DND-41 (cell line): ENCODE results near the gene CCDC81.

ENCODE experiments used
- ATAC-seq: fragments of 200-7000 bp; cut with Tn5 transposase; 3 replicates; pipeline ENCODE4 v1.9.1; 2021; ENCODE audit warnings: low read depth; ENCODE audit not compliant: insufficient read depth
- DNase-seq: peaks from one replicate; pipeline ENCODE4 v3.0.0-alpha.2; 2020
- H2AFZ ChIP-seq: 2 replicates; pipeline ENCODE4 v1.6.0; 2012; ENCODE audit warnings: low read depth, low read length
- H3K27ac ChIP-seq: 2 replicates; pipeline ENCODE4 v1.5.1; 2012; ENCODE audit warnings: low read length, inconsistent platforms
- H3K27me3 ChIP-seq: fragments of 200-600 bp; sonication (generic); 2 replicates; pipeline ENCODE4 v1.6.0; 2012; ENCODE audit warnings: low read length, mild to moderate bottlenecking, inconsistent platforms; ENCODE audit not compliant: insufficient read depth, poor library complexity
- H3K36me3 ChIP-seq: 2 replicates; pipeline ENCODE4 v1.5.1; 2012; ENCODE audit warnings: low read length, inconsistent platforms; ENCODE audit not compliant: insufficient read depth
- H3K4me1 ChIP-seq: 2 replicates; pipeline ENCODE4 v1.5.1; 2012; ENCODE audit warnings: mild to moderate bottlenecking, low read length; ENCODE audit not compliant: insufficient read depth
- H3K4me2 ChIP-seq: 2 replicates; pipeline ENCODE4 v1.6.0; 2012; ENCODE audit warnings: mild to moderate bottlenecking, moderate library complexity, low read length, inconsistent platforms; ENCODE audit not compliant: insufficient read depth
- H3K4me3 ChIP-seq, 2 experiments: fragments of 200-600 bp in 1 of 2; shearing (Covaris generic) in 1 of 2; 2 replicates each; pipeline ENCODE4 v1.5.1; 2012 to 2016; ENCODE audit warnings: inconsistent platforms in 2 of 2, low read length in 2 of 2, mild to moderate bottlenecking in 2 of 2, low read depth in 1 of 2, moderate library complexity in 1 of 2
- H3K79me2 ChIP-seq: 2 replicates; pipeline ENCODE4 v1.6.0; 2012; ENCODE audit warnings: low read length, inconsistent platforms; ENCODE audit not compliant: insufficient read depth
- H3K9ac ChIP-seq: 2 replicates; pipeline ENCODE4 v1.6.0; 2012; ENCODE audit warnings: low read depth, mild to moderate bottlenecking, inconsistent platforms, low read length, moderate library complexity
- H3K9me3 ChIP-seq: 2 replicates; pipeline ENCODE4 v1.5.1; 2012; ENCODE audit warnings: low read length, moderate library complexity, mild to moderate bottlenecking, inconsistent platforms; ENCODE audit not compliant: insufficient read depth, severe bottlenecking
- H4K20me1 ChIP-seq: 2 replicates; pipeline ENCODE4 v1.6.0; 2012; ENCODE audit warnings: low read length; ENCODE audit not compliant: insufficient read depth
- EZH2 ChIP-seq: IDR thresholded peaks from 3 replicates; pipeline ENCODE4 v1.6.1; 2012; ENCODE audit warnings: borderline replicate concordance, low read depth, mild to moderate bottlenecking, moderate library complexity, low read length, inconsistent platforms; ENCODE audit not compliant: severe bottlenecking
- TF ChIP-seq, protein P1 (sequence below): IDR thresholded peaks from 2 replicates; pipeline ENCODE4 v1.5.1; 2012; ENCODE audit warnings: borderline replicate concordance, low read length, moderate library complexity, mild to moderate bottlenecking; ENCODE audit not compliant: poor library complexity, severe bottlenecking; ENCODE audit errors: extremely low read depth

CCDC81 gene

DNA sequence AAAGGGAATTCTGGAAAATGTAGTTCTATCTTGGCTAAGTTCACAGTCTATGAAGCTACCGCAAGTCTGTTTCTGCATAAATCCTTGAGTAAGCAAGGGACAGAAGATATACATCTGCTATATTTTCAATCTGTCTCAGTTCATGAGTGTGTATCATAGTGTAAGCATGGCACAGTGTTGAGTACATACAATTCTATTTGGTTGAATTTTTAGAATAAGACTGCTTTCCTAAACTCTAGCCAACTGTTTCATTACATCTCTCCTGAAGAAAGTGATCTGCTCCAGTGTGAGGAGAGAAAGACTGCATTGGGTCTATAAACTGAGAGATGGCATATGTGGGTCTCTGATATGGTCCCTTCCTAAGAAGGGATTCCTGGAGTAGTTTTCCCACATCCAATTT is 2.6 kb upstream of the CCDC81 start:
- Histone ChIP-seq H3K4me1 (no peaks in the 10 kb centered on the region), H3K36me3 (no peaks in the 10 kb centered on the region), H4K20me1 (no peaks in the 10 kb centered on the region), H3K9ac (no peak overlapping the region), H3K9me3 (no peaks in the 10 kb centered on the region), H3K4me3 (no peak overlapping the region), H3K27ac (no peak overlapping the region), H3K79me2 (no peaks in the 10 kb centered on the region), H3K27me3 (no peaks in the 10 kb centered on the region), H3K4me2 (no peak overlapping the region), H2AFZ (no peak overlapping the region)
- TF ChIP-seq, protein P1, sequence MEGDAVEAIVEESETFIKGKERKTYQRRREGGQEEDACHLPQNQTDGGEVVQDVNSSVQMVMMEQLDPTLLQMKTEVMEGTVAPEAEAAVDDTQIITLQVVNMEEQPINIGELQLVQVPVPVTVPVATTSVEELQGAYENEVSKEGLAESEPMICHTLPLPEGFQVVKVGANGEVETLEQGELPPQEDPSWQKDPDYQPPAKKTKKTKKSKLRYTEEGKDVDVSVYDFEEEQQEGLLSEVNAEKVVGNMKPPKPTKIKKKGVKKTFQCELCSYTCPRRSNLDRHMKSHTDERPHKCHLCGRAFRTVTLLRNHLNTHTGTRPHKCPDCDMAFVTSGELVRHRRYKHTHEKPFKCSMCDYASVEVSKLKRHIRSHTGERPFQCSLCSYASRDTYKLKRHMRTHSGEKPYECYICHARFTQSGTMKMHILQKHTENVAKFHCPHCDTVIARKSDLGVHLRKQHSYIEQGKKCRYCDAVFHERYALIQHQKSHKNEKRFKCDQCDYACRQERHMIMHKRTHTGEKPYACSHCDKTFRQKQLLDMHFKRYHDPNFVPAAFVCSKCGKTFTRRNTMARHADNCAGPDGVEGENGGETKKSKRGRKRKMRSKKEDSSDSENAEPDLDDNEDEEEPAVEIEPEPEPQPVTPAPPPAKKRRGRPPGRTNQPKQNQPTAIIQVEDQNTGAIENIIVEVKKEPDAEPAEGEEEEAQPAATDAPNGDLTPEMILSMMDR: no peak
- no peak for TF ChIP-seq EZH2
- DNase-seq: no peak
- no peak for ATAC-seq

DNA sequence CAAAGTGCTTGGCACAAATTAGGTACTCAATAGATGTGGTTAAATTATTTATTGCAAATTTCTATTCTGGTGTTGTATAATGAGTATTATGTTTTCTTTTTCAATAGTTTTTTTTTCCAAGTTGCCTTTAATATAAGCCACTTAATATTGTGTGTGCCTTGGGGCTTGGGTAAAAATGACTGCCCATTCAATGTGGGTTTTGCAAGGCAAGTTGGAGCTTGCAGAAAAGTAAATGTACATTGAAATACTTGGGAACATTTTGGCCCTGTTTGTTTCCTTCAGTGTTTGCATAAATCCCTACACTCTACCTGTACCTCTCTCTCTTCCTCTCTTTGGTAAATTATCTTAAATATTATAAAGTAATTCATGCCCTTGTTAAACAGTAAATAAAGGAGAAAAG is 2.1 kb upstream of the CCDC81 start:
- no peak overlapping the region for H2AFZ ChIP-seq
- no peak overlapping the region for H3K9ac ChIP-seq
- DNase-seq (no peak), ATAC-seq (no peak)
- H3K36me3 ChIP-seq: no peaks in the 10 kb centered on the region
- H3K27me3 ChIP-seq: no peaks in the 10 kb centered on the region
- no peaks in the 10 kb centered on the region for H3K4me1 ChIP-seq
- no peak for TF ChIP-seq EZH2
- TF ChIP-seq, protein P1: no peak
- no peak overlapping the region for H3K27ac ChIP-seq
- no peaks in the 10 kb centered on the region for H3K79me2 ChIP-seq
- H3K9me3 ChIP-seq: no peaks in the 10 kb centered on the region
- H4K20me1 ChIP-seq: no peaks in the 10 kb centered on the region
- no peak overlapping the region for H3K4me3 ChIP-seq
- no peak overlapping the region for H3K4me2 ChIP-seq

DNA sequence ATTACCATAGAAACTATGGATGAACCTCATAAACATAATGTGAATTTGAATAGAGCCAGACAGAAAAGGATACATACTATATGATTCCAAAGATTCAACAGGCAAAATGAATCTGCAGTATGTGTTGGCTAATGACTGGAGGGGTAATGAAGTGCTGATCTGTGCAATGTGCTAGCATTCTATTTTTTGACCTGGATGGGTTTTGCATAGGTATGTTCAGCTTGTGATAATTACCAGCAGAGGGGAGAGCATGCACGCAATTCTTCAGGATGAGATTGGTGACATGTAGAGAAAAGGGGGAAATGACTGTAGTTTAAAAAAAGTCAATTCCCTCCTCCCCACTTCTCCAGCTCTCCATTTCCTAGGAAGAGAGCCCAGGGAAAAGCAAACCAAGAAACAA is 618 bp upstream of the CCDC81 start:
- Histone ChIP-seq H3K4me1 (no peaks in the 10 kb centered on the region), H3K9me3 (no peaks in the 10 kb centered on the region), H3K79me2 (no peaks in the 10 kb centered on the region), H3K4me2 (no peak overlapping the region), H3K4me3 (no peak overlapping the region), H4K20me1 (no peaks in the 10 kb centered on the region), H3K9ac (no peak overlapping the region), H3K27me3 (no peaks in the 10 kb centered on the region), H2AFZ (no peak overlapping the region), H3K27ac (no peak overlapping the region), H3K36me3 (no peaks in the 10 kb centered on the region)
- TF ChIP-seq, protein P1: no peak
- no peak for TF ChIP-seq EZH2
- ATAC-seq (no peak), DNase-seq (no peak)

DNA sequence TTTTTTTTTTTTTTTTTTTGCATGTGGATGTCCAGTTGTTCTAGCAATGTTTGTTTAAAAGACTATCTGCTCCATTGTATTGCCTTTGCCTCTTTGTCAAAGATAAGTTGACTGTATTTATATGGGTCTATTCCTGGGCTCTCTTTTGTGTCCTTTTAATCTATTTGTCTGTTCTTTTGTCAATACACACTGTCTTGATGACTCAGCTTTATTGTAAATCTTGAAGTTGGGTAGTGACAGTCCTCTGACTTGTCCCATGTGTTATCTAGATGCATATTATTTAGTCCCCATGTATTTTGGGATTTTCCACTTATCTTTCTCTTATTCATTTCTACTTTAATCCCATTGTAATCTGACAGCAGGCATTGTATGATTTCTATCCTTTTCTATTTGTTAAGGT is 3.3 kb downstream of the CCDC81 start:
- ATAC-seq: no peak
- Histone ChIP-seq H3K9me3 (no peaks in the 10 kb centered on the region), H3K36me3 (no peaks in the 10 kb centered on the region), H3K27ac (no peak overlapping the region), H3K27me3 (no peaks in the 10 kb centered on the region), H2AFZ (no peak overlapping the region), H3K9ac (no peak overlapping the region), H3K79me2 (no peaks in the 10 kb centered on the region), H3K4me1 (no peaks in the 10 kb centered on the region), H4K20me1 (no peaks in the 10 kb centered on the region), H3K4me3 (no peak overlapping the region), H3K4me2 (no peak overlapping the region)
- TF ChIP-seq EZH2: no peak
- TF ChIP-seq, protein P1: no peak
- DNase-seq: no peak
